GM12878 (cell line): Measurements from ENCODE around the gene FOXP4. TPM values are rescaled to one million over a fixed set of nuclear protein-coding genes. Genes with fewer than 3 reads are reported as not detected.

Experiments used
- ATAC-seq: fragments of 200-7000 bp; cut with Tn5 transposase; 3 replicates; pipeline ENCODE4 v1.9.1; 2020; ENCODE audit warnings: mild to moderate bottlenecking, moderate library complexity
- BruUV-seq: library from RNA; stranded (reverse); fragments of 400-500 nt; replicated peaks from 2 replicates; lab custom pipeline; 2021; lab: Mats Ljungman, UMichigan
- CTCF ChIA-PET: fragments of 300-600 bp; sonication (Branson Sonifier 250); formaldehyde crosslinking; extraction: SDS; loops from one replicate; lab custom pipeline; 2021; ENCODE audit warnings: inconsistent platforms; lab: Yijun Ruan, JAX
- POLR2A ChIA-PET: fragments of 350-600 bp; formaldehyde crosslinking; extraction: SDS; loops from one replicate; lab custom pipeline; 2021; ENCODE audit warnings: inconsistent platforms; lab: Charles Lee
- RAD21 ChIA-PET: fragments of 300-600 bp; sonication (Branson Sonifier 250); formaldehyde crosslinking; loops from one replicate; lab custom pipeline; 2023; ENCODE audit warnings: antibody characterized with exemption; ENCODE audit not compliant: unreplicated experiment; lab: Charles Lee
- SMC1A ChIA-PET: fragments of 300-600 bp; sonication (Branson Sonifier 250); formaldehyde crosslinking; loops from one replicate; lab custom pipeline; 2023; ENCODE audit not compliant: unreplicated experiment, uncharacterized antibody; lab: Charles Lee
- DNase-seq: peaks from one replicate; pipeline ENCODE4 v3.0.0-alpha.2; 2011; ENCODE audit warnings: low read depth, low spot score
- FAIRE-seq: peaks from 3 replicates; lab custom pipeline; 2011; peaks lifted over from hg19 to GRCh38; lab: Jason Lieb, UNC
- H2AFZ ChIP-seq: 2 replicates; pipeline ENCODE4 v1.6.0; 2011; ENCODE audit warnings: low read depth, low read length, control low read depth; ENCODE audit not compliant: control insufficient read depth
- H3K27ac ChIP-seq: 2 replicates; pipeline ENCODE4 v1.5.1; 2011; ENCODE audit warnings: control low read depth; ENCODE audit not compliant: control insufficient read depth, insufficient read depth
- H3K27me3 ChIP-seq, 2 experiments: replicated peaks in 1 of 2; 2 replicates each; pipeline versions ENCODE4 v1.6.0 to v1.6.1; 2011; ENCODE audit warnings: low read length in 1 of 2; ENCODE audit not compliant: control insufficient read depth in 2 of 2, insufficient read depth in 2 of 2
- H3K36me3 ChIP-seq, 2 experiments: 2 replicates each; pipeline ENCODE4 v1.5.1; 2011; ENCODE audit warnings: low read length in 1 of 2; ENCODE audit not compliant: control insufficient read depth in 2 of 2, insufficient read depth in 2 of 2
- H3K4me1 ChIP-seq: 2 replicates; pipeline ENCODE4 v1.6.1; 2011; ENCODE audit warnings: mild to moderate bottlenecking, low read length, moderate library complexity, mixed read lengths; ENCODE audit not compliant: control insufficient read depth, insufficient read depth
- H3K4me2 ChIP-seq: 2 replicates; pipeline ENCODE4 v1.6.0; 2011; ENCODE audit warnings: control low read depth; ENCODE audit not compliant: control insufficient read depth, insufficient read depth
- H3K4me3 ChIP-seq: fragments of 200-600 bp; sonication (generic); 2 replicates; pipeline ENCODE4 v1.5.1; 2016
- H3K79me2 ChIP-seq: 2 replicates; pipeline ENCODE4 v1.6.0; 2011; ENCODE audit warnings: low read length; ENCODE audit not compliant: control insufficient read depth, insufficient read depth
- H3K9ac ChIP-seq: 2 replicates; pipeline ENCODE4 v1.8.0; 2011; ENCODE audit warnings: low read length, control low read depth, mixed read lengths; ENCODE audit not compliant: control insufficient read depth, insufficient read depth
- H3K9me3 ChIP-seq: replicated peaks from 3 replicates; pipeline ENCODE4 v1.5.1; 2011; ENCODE audit warnings: mild to moderate bottlenecking, low read length; ENCODE audit not compliant: control insufficient read depth, insufficient read depth
- H4K20me1 ChIP-seq: 2 replicates; pipeline ENCODE4 v1.6.0; 2011; ENCODE audit not compliant: control insufficient read depth, insufficient read depth
- ATF7 ChIP-seq: fragments of 450-650 bp; IDR thresholded peaks from 2 replicates; pipeline ENCODE4 v1.6.1; 2016; ENCODE audit warnings: low read depth, mild to moderate bottlenecking
- IKZF1 ChIP-seq: fragments of 450-650 bp; conservative IDR thresholded peaks from 2 replicates; pipeline ENCODE4 v1.6.1; 2017; ENCODE audit warnings: antibody characterized with exemption, mild to moderate bottlenecking
- MXI1 ChIP-seq: fragments of 150-350 bp; IDR thresholded peaks from 2 replicates; pipeline ENCODE4 v1.6.1; 2011; ENCODE audit warnings: low read depth, mild to moderate bottlenecking, inconsistent platforms, low read length, improper control_type of control experiment
- RUNX3 ChIP-seq: IDR thresholded peaks from 2 replicates; pipeline ENCODE4 v1.6.1; 2012; ENCODE audit warnings: low read length, inconsistent platforms
- SKIL ChIP-seq: fragments of 450-650 bp; IDR thresholded peaks from 2 replicates; pipeline ENCODE4 v1.6.1; 2017; ENCODE audit warnings: mild to moderate bottlenecking, low read depth, inconsistent platforms; ENCODE audit not compliant: poor library complexity, severe bottlenecking
- SREBF1 ChIP-seq: IDR thresholded peaks from 2 replicates; pipeline ENCODE4 v1.6.1; 2012; ENCODE audit warnings: mild to moderate bottlenecking, low read length
- TCF7 ChIP-seq: IDR thresholded peaks from 2 replicates; pipeline ENCODE4 v1.6.1; 2014; ENCODE audit warnings: antibody characterized with exemption, borderline replicate concordance
- ZBTB4 ChIP-seq: fragments of 450-650 bp; formaldehyde crosslinking; IDR thresholded peaks from 2 replicates; pipeline ENCODE4 v1.4.0; 2022; ENCODE audit warnings: mild to moderate bottlenecking, moderate library complexity
- WGBS: methylation state at CpG from one replicate; pipeline ENCODE4 v1.1.6; 2016; ENCODE audit warnings: low lambda C conversion rate; ENCODE audit not compliant: insufficient replicate concordance, insufficient coverage; ENCODE audit errors: missing lambda C conversion rate; 5-methylcytosine and 5-hydroxymethylcytosine counted together
- in situ Hi-C: fragments of 300-500 bp; cut with MboI; formaldehyde crosslinking; loops from 9 replicates; pipeline ENCODE4 v1.14.3; 2018; ENCODE audit warnings: mixed read lengths
- intact Hi-C: fragments of 100-400 bp; cut with micrococcal nuclease; formaldehyde crosslinking; loops from one replicate; pipeline ENCODE4 v1.14.2; 2022; ENCODE audit not compliant: unreplicated experiment
- polyA plus RNA-seq, 11 experiments: library from polyadenylated mRNA; depleted of rRNA in 4 of 11; unstranded in 6 of 11; stranded (reverse) in 5 of 11; fragments of >200 nt; fragmentation: Nextera tagmentation in 4 of 11; fragmentation: Illumina TruSeq in 1 of 11; extraction: Ambion mirVana in 4 of 11; extraction: Trizol in 1 of 11; gene quantifications; 1 replicate in 1 of 11; 2 replicates in 10 of 11; pipeline versions ENCODE4 v1.2.1 to v1.2.3, GENCODE V29; 2011 to 2016; ENCODE audit warnings: inconsistent platforms in 2 of 11, missing spikeins in 2 of 11, low read depth in 1 of 11
- total RNA-seq, 4 experiments: library from RNA; depleted of rRNA in 3 of 4; stranded (reverse); fragments of >200 nt in 3 of 4; fragmentation: Illumina TruSeq in 1 of 4; extraction: Trizol in 1 of 4; gene quantifications; 2 replicates each; pipeline versions ENCODE4 v1.2.1 to v1.2.3, GENCODE V29; 2013 to 2021

The FOXP4 gene
- total and polyA plus RNA-seq, 10 of the 15 experiments (the other 5 are each of a cell fraction or from before 2014, with no cell fraction given) = 0.31 to 46.1 (median 2.3) TPM

- RAD21 ChIA-PET = interaction anchor here (7.8 kb wide), 1 partner anchor 135 kb away, joined by 57 read pairs; no protein-coding TSS in a partner anchor
- H4K20me1 ChIP-seq = no peaks in the 10 kb centered on the region
- no peak overlapping the region for H3K4me2 ChIP-seq
- ATAC-seq = no peak
- H2AFZ ChIP-seq = no peak overlapping the region
- H3K4me3 ChIP-seq = no peak overlapping the region
- FAIRE-seq = no peak
- no TSS peak for BruUV-seq
- DNase-seq = no peak
- no peaks in the 10 kb centered on the region for H3K9me3 ChIP-seq
- H3K4me1 ChIP-seq = no peaks in the 10 kb centered on the region
- TF ChIP-seq IKZF1 (no peak), RUNX3 (no peak), SKIL (no peak), ATF7 (no peak), ZBTB4 (CRISPR knock-in tag) (no peak), TCF7 (no peak), SREBF1 (no peak), MXI1 (no peak)
- TF ChIP-seq, all 136 proteins: peak for 0
- ChIA-PET POLR2A (no interaction called here), CTCF (interaction anchor here (0.7 to 1.5 kb wide), 4 partner anchors 84 to 177 kb away, joined by 3 to 5 read pairs (median 4); no protein-coding TSS in a partner anchor), SMC1A (interaction anchor here (2.0 kb wide), 1 partner anchor 172 kb away, joined by 7 read pairs; no protein-coding TSS in a partner anchor)
- WGBS = 82% methylated on average over 11 of the region's 19 CpGs
- in situ Hi-C loops = no loop called here
- no peak overlapping the region for H3K27ac ChIP-seq
- intact Hi-C loops = no loop called here
- H3K27me3 ChIP-seq = no peaks in the 10 kb centered on the region
- H3K36me3 ChIP-seq = peaks cover 2% of the 10 kb centered on the region in 2 experiments; a peak in 3 of 4 replicates
- H3K79me2 ChIP-seq = no peaks in the 10 kb centered on the region
- no peak overlapping the region for H3K9ac ChIP-seq
These were observed 51.2 kb downstream of the FOXP4 start for GRCh38 chr6:41597246-41598000.
